Measurements from ENCODE around the gene UBR1. TPM values are rescaled to one million over a fixed set of nuclear protein-coding genes. Genes with fewer than 3 reads are reported as not detected.
"Not testable (repeated sequence)": the region's sequence is repeated elsewhere in the genome, so short reads cannot be mapped to it uniquely, and the experiment has no call there.

Gene UBR1
- total RNA-seq, 2 experiments from 2014 or later, result 41.8 to 42.4 TPM

DNA sequence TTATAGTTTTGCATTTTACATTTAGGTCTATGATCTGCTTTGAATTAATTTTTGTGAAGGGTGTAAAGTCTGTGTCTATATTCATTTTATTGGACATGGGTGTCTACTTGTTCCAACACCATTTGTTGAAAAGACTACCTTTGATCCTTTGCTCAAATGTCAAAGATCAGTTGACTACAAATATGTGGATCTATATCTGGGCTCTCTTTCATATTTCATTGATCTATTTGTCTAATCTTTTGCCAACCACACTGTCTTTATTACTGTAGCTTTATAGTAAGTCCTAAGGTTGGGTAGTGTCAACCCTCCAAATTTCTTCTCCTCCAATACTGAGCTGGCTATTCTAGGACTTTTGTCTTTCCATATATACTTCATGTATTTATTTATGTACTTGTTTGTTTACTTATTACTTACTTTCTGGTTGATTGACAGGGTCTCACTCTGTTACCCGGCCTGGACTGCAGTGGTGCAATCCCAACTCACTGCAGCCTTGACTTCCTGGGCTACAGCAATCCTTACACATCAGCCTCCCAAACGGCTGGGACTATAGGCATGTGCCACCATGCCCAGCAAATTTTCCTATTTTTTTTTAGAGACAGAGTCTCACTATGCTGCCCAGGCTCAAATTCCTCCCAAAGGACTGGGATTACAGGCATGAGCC is 131.5 kb downstream of the UBR1 start:
- H3K9me3 Mint-ChIP-seq, result no peaks in the 10 kb centered on the region

DNA sequence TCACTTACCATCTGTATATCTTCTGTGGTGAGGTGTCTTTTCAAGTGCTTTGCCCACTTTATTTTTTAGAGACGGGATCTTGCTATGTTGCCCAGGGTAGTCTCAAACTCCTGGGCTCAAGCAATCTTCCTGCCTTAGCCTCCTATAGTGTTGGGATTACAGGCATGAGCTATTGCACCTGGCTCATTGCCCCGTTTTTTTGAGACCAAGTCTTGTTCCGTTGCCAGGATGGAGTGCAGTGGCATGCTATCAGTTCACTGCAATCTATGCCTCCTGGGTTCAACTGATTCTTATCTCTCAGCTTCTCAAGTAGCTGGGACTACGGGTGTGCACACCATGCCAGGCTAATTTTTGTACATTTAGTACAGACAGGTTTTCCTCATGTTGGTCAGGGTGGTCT is 132.7 kb downstream of the UBR1 start:
- Mint-ChIP-seq H3K9me3 (no peaks in the 10 kb centered on the region), H3K36me3 (ENCODE audit: low read depth) (peaks cover 87% of the 10 kb centered on the region), H3K4me1 (no peaks in the 10 kb centered on the region), H3K27me3 (no peaks in the 10 kb centered on the region), H3K27ac (no peak overlapping the region), H3K4me3 (no peak overlapping the region)
- no peak for DNase-seq
- POLR2A ChIA-PET, result no interaction called here
- CTCF ChIA-PET, result no interaction called here

More for the DNA sequence above, 131.5 kb downstream of the UBR1 start:
- H3K4me3 Mint-ChIP-seq, result no peak overlapping the region
- H3K4me1 Mint-ChIP-seq, result no peaks in the 10 kb centered on the region
- CTCF ChIA-PET, result no interaction called here
- peaks cover 83% of the 10 kb centered on the region for H3K36me3 Mint-ChIP-seq (ENCODE audit: low read depth)
- no peaks in the 10 kb centered on the region for H3K27me3 Mint-ChIP-seq
- no peak for DNase-seq
- POLR2A ChIA-PET, result no interaction called here
- H3K27ac Mint-ChIP-seq, result no peak overlapping the region

DNA sequence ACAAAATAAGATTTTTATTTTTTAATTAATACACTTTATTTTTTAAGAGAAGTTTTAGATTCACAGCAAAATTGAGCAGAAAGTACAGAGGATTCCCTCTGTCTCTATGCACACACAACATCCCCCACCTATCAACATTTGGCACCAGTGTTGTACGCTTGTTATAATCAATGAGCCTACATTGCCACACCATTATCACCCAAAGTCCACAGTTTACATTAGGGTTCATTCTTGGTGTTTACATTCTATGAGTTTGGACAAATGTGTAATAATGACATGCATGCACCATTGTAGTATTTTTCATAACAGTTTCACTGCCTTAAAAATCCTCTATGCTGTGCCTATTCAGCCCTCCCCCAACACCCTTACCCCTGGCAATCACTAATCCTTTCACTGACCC is 134.0 kb downstream of the UBR1 start:
- Mint-ChIP-seq H3K4me3 (no peak overlapping the region), H3K9me3 (no peaks in the 10 kb centered on the region), H3K4me1 (no peaks in the 10 kb centered on the region), H3K27ac (no peak overlapping the region), H3K36me3 (ENCODE audit: low read depth) (peaks cover 76% of the 10 kb centered on the region), H3K27me3 (no peaks in the 10 kb centered on the region)
- DNase-seq, result no peak
- ChIA-PET POLR2A (no interaction called here), CTCF (no interaction called here)

DNA sequence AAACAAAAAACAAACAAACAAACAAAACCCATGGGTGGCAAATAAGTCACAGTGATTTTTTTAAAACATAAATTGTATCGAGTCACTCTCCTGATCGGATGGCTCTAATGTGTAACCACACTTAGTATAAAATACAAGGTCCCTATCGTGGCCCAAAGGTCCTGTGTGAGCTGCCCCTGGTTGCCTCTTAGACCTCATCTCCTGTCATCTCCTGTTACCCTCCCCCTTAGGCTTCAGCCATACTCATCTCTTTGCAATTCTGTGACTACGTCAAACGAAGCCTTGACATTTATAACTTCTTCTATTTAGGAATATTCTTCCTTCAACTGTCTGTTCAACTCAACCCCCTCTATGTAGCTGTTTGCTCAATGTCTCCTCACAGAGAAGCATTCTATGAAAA is 141.4 kb downstream of the UBR1 start:
- no peak for DNase-seq
- H3K4me3 Mint-ChIP-seq, result no peak overlapping the region
- ChIA-PET CTCF (no interaction called here), POLR2A (no interaction called here)
- no peaks in the 10 kb centered on the region for H3K27me3 Mint-ChIP-seq
- H3K27ac Mint-ChIP-seq, result no peak overlapping the region
- H3K36me3 Mint-ChIP-seq (ENCODE audit: low read depth), result peaks cover 53% of the 10 kb centered on the region
- H3K4me1 Mint-ChIP-seq, result no peaks in the 10 kb centered on the region
- no peaks in the 10 kb centered on the region for H3K9me3 Mint-ChIP-seq

DNA sequence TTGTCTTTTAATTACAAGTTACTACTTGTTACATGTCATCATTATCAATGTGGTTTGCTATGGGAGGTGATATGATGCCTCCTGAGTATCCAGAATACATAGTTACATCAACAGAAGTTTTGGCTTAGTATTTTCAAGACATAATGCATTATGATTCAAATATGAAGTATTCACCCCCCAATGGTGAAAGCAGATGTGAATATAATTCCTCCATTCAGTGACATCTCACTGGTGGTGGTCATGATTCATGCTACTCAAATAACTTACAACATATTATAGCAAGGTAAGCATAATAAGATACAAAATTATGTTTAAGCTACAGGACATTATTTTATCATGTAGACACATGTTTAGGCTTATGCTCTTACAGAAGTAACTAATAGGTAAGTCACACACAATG is 150.3 kb downstream of the UBR1 start:
- H3K27ac Mint-ChIP-seq, result no peak overlapping the region
- CTCF ChIA-PET, result no interaction called here
- H3K27me3 Mint-ChIP-seq, result no peaks in the 10 kb centered on the region
- peaks cover 73% of the 10 kb centered on the region for H3K36me3 Mint-ChIP-seq (ENCODE audit: low read depth)
- no peaks in the 10 kb centered on the region for H3K4me1 Mint-ChIP-seq
- H3K9me3 Mint-ChIP-seq, result no peaks in the 10 kb centered on the region
- no peak for DNase-seq
- H3K4me3 Mint-ChIP-seq, result no peak overlapping the region
- POLR2A ChIA-PET, result interaction anchor here (0.6 to 1.8 kb wide), 2 partner anchors 15 to 39 kb away, joined by 3 to 4 read pairs; no protein-coding TSS in a partner anchor

DNA sequence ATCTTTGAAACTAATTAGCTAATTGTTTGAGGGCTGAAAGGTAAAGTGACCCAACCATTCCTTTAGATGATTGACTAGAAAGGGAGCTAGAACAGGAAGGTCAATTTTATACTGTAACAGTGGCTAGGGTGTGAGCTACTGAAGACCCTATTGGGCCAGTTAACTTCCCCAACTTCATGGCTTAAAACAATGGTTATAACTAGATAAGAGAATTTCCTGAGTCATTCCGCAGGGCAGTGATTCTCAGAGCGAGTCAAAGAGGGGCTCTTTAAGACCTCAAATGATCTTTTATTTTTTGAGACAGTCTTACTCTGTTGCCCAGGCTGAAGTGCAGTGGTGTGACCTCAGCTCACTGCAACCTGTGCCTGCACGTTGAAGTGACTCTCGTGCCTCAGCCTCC is 151.5 kb downstream of the UBR1 start:
- H3K4me3 Mint-ChIP-seq, result no peak overlapping the region
- no peak for DNase-seq
- H3K27ac Mint-ChIP-seq, result no peak overlapping the region
- no peaks in the 10 kb centered on the region for H3K9me3 Mint-ChIP-seq
- H3K27me3 Mint-ChIP-seq, result no peaks in the 10 kb centered on the region
- peaks cover 71% of the 10 kb centered on the region for H3K36me3 Mint-ChIP-seq (ENCODE audit: low read depth)
- ChIA-PET POLR2A (interaction anchor here (1.8 kb wide), 1 partner anchor 14 kb away, joined by 4 read pairs; no protein-coding TSS in a partner anchor), CTCF (no interaction called here)
- H3K4me1 Mint-ChIP-seq, result no peaks in the 10 kb centered on the region

DNA sequence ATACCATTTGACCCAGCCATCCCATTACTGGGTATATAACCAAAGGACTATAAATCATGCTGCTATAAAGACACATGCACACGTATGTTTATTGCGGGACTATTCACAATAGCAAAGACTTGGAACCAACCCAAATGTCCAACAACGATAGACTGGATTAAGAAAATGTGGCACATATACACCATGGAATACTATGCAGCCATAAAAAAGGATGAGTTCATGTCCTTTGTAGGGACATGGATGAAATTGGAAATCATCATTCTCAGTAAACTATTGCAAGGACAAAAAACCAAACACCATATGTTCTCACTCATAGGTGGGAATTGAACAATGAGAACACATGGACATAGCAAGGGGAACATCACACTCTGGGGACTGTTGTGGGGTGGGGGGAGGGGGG is 156.9 kb downstream of the UBR1 start:
- CTCF ChIA-PET, POLR2A ChIA-PET, H3K9me3 Mint-ChIP-seq, H3K4me3 Mint-ChIP-seq, DNase-seq, H3K4me1 Mint-ChIP-seq, H3K27ac Mint-ChIP-seq, H3K27me3 Mint-ChIP-seq: not testable (repeated sequence)
- H3K36me3 Mint-ChIP-seq (ENCODE audit: low read depth), result peaks cover 67% of the 10 kb centered on the region

DNA sequence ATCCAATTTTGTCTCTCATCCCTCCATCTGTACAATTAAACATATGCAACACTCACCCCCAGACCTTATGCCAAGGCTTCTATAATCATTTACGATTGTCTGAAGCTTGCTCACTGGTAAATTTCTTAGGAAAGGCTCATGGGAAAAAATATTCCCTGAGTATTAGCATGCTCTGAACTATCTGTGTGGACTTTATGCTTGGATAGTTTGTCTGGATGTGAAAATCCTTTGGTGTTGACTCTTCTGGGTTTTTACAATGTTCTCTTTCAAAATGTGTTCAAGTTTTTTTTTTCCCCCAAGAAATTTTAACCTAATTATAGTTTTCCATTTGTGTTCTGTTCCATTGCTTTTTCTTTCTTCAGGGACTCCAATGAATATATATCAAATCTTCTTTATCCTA is 165.3 kb downstream of the UBR1 start:
- H3K4me1 Mint-ChIP-seq, result no peaks in the 10 kb centered on the region
- H3K27ac Mint-ChIP-seq, result no peak overlapping the region
- DNase-seq, result no peak
- H3K27me3 Mint-ChIP-seq, result no peaks in the 10 kb centered on the region
- H3K36me3 Mint-ChIP-seq (ENCODE audit: low read depth), result peaks cover 17% of the 10 kb centered on the region
- no peaks in the 10 kb centered on the region for H3K9me3 Mint-ChIP-seq
- H3K4me3 Mint-ChIP-seq, result no peak overlapping the region
- CTCF ChIA-PET, result interaction anchor here (0.6 kb wide), 1 partner anchor 1181 kb away, joined by 3 read pairs; no protein-coding TSS in a partner anchor
- POLR2A ChIA-PET, result interaction anchor here (1.2 kb wide), 1 partner anchor 14 kb away, joined by 4 read pairs; no protein-coding TSS in a partner anchor

DNA sequence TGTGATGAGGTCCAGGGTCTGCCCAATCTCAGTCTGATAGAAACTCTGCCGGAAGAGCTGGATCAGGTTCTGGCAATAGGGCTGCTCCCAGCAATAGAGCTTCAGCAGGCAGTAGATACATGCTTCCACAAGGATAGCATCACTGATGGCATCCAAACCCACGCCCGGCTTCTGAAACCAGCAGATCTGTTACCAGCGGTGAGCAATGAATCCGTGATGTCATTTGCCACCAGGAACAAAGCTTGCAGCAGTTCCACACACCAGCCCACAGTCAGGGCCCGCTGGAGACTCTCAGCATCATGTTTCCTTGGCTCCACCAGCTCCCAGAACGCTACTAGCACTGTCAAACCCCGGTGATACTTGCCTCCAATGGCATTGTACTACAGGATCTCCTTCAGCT is 166.0 kb downstream of the UBR1 start:
- Mint-ChIP-seq H3K36me3 (ENCODE audit: low read depth) (peaks cover 10% of the 10 kb centered on the region), H3K27me3 (no peaks in the 10 kb centered on the region), H3K27ac (no peak overlapping the region), H3K4me3 (no peak overlapping the region), H3K9me3 (no peaks in the 10 kb centered on the region), H3K4me1 (no peaks in the 10 kb centered on the region)
- DNase-seq, result no peak
- POLR2A ChIA-PET, result interaction anchor here (1.2 kb wide), 1 partner anchor 15 kb away, joined by 4 read pairs; no protein-coding TSS in a partner anchor
- CTCF ChIA-PET, result no interaction called here

DNA sequence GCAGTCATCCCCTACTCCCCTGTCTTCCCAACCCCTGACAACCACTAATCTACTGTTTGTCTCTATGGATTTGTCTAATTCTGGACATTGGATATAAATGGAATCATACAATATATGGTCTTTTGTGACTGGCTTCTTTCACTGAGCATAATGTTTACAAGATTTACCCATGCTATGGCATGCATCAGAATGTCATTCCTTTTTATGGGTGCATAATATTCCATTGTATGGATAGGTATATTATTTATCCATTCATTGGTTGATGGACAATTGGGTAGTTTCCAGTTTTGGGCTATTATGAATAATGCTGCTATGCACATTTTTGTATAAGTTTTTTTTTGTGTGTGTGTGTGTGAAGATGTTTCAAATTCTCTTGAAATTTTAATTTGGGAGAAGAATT is 168.7 kb downstream of the UBR1 start:
- no peaks in the 10 kb centered on the region for H3K27me3 Mint-ChIP-seq
- H3K4me1 Mint-ChIP-seq, result no peaks in the 10 kb centered on the region
- DNase-seq, result no peak
- H3K9me3 Mint-ChIP-seq, result no peaks in the 10 kb centered on the region
- ChIA-PET POLR2A (no interaction called here), CTCF (interaction anchor here (0.9 to 1.3 kb wide), 2 partner anchors 11 to 15 kb away, joined by 3 read pairs; no protein-coding TSS in a partner anchor)
- no peak overlapping the region for H3K4me3 Mint-ChIP-seq
- no peak overlapping the region for H3K27ac Mint-ChIP-seq
- H3K36me3 Mint-ChIP-seq (ENCODE audit: low read depth), result no peaks in the 10 kb centered on the region

DNA sequence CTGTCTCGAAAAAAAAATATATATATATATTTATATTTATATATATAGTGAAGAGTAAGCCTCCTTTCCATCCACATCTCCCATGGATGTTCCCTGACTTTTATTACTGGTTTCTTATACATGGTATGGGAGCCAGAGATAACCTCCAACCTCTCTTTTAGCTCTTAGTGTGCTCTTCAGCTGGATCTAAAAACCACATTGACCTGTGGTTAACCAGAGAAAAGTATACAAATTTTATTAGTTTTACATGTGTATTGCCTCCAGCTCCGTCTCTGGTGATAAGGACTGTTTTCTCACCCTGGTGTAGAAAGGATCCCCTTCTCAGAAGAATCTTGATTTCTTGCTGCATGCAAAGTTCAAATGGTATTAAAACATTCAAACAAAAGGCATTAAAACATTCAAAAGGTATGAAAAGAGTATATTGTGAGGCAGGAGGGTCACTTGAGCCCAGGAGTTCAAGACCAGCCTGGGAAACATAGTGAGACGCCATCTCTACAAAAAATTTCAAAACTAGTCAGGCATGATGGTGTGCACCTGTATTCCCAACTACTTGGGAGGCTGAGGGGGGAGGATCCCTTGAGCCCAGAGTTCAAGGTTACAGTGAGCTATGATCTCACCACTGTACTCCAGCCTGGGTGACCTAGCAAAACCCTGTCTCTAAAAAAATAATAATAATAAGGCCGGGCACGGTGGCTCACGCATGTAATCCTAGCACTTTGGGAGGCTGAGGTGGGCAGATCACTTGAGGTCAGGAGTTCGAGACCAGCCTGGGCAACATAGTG is 171.8 kb downstream of the UBR1 start:
- Mint-ChIP-seq H3K36me3 (ENCODE audit: low read depth) (no peaks in the 10 kb centered on the region), H3K27me3 (no peaks in the 10 kb centered on the region), H3K27ac (no peak overlapping the region), H3K4me1 (no peaks in the 10 kb centered on the region), H3K9me3 (no peaks in the 10 kb centered on the region), H3K4me3 (no peak overlapping the region)
- DNase-seq, result no peak
- CTCF ChIA-PET, result interaction anchor here (1.0 kb wide), 2 partner anchors 229 to 230 kb away, joined by 4 read pairs; no protein-coding TSS in a partner anchor
- POLR2A ChIA-PET, result no interaction called here

DNA sequence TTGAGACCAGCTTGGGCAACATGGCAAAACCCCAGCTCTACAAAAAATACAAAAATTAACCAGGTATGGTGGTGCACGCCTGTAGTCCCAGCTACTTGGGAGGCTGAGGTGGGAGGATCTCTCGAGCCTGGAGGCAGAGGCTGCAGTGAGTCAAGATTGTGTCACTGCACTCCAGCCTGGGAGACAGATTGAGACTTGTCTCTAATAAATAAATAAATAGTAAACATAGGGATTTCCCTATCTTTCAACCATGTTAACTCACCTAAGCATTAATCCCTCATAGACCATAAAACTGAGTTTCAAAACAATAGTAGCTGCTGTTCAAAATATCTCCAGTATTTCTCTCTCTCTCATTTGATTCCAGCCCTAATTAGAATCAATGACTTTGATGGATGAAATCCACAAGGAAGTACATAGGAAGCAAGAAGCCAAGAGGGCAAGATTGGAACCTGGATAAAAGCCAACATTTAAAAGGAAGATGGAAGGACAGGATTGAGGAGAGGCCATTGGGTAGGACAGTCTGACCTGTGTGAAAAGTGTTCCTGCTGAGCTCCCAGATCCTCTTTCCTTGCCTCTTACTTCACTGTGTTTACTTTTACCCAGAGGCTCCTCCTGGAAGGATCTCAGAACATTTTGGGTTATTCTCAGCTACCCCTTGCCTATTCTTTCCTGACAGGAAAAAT is 172.9 kb downstream of the UBR1 start:
- CTCF ChIA-PET, result no interaction called here
- no peaks in the 10 kb centered on the region for H3K9me3 Mint-ChIP-seq
- H3K27ac Mint-ChIP-seq, result no peak overlapping the region
- POLR2A ChIA-PET, result no interaction called here
- no peaks in the 10 kb centered on the region for H3K4me1 Mint-ChIP-seq
- DNase-seq, result no peak
- no peaks in the 10 kb centered on the region for H3K36me3 Mint-ChIP-seq (ENCODE audit: low read depth)
- H3K27me3 Mint-ChIP-seq, result no peaks in the 10 kb centered on the region
- no peak overlapping the region for H3K4me3 Mint-ChIP-seq

DNA sequence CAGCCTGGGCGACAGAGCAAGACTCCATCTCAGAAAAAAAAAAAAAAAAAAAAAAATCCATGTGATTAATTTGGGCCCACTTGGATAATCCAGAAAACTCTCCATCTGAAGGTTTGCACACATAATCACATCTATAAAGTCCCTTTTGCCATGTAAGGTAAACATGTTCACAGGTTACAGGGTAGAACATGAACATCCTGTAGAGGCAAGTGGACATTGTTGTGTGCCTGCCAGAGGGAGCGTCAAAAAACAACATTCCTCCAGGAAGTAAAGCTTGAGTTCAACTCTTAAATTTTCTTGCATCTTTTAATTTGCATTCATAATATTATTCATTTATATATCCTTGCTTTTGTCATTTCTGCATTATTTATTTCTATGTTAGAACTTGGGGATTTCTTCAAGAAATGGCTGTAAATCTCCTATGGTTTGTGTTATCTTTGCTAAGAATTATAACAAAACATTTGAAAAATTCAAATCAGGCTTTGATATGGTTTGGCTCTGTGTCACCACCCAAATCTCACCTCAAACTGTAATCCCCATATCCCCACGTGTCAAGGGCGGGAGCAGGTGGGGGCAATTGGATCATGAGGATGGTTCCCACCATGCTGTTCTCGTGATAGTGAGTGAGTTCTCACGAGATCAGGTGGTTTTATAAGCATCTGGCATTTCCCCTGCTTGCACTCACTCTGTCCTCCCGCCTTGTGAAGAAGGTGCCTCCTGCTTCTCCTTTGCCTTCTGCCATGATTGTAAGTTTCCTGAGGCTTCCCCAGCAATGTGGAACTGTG is 173.9 kb downstream of the UBR1 start:
- Mint-ChIP-seq H3K36me3 (ENCODE audit: low read depth) (no peaks in the 10 kb centered on the region), H3K27me3 (no peaks in the 10 kb centered on the region), H3K9me3 (no peaks in the 10 kb centered on the region), H3K27ac (no peak overlapping the region), H3K4me1 (no peaks in the 10 kb centered on the region), H3K4me3 (no peak overlapping the region)
- CTCF ChIA-PET, result no interaction called here
- POLR2A ChIA-PET, result no interaction called here
- DNase-seq, result no peak

All from activated CD4-positive, alpha-beta memory T cell treated with anti-CD3 and anti-CD28 coated beads, Interleukin-2, amount 10 ng/mL, durations not matched to agents 7 days and 5 days (primary cell).